HEK293 (cell line): ENCODE measurements around the gene EYS.

Experiments
- CTCF ChIA-PET: fragments of 350-600 bp; formaldehyde crosslinking; extraction: SDS; loops from one replicate; lab custom pipeline; 2021; ENCODE audit warnings: antibody characterized with exemption; lab: Yijun Ruan, JAX
- POLR2A ChIA-PET: fragments of 300-600 bp; formaldehyde crosslinking; extraction: SDS; loops from one replicate; lab custom pipeline; 2020; ENCODE audit warnings: antibody characterized with exemption, inconsistent platforms; lab: Yijun Ruan, JAX
- H3K27ac ChIP-seq: fragments of 200-500 bp; sonication (Bioruptor generic); 2 replicates; pipeline ENCODE4 v1.5.1; 2014; ENCODE audit warnings: low read depth, low read length, control low read depth, inconsistent platforms; ENCODE audit errors: extremely low read depth
- H3K36me3 ChIP-seq, 2 experiments: fragments of 200-500 bp in 1 of 2; sonication (Bioruptor generic) in 1 of 2; 1 replicate in 1 of 2; 2 replicates in 1 of 2; pipeline ENCODE4 v1.5.1; 2014 to 2017; ENCODE audit warnings: inconsistent platforms in 2 of 2, low read length in 2 of 2; ENCODE audit not compliant: control insufficient read depth in 2 of 2, insufficient read depth in 1 of 2
- H3K4me1 ChIP-seq: fragments of 200-500 bp; sonication (Bioruptor generic); 2 replicates; pipeline ENCODE4 v1.5.1; 2014; ENCODE audit warnings: mild to moderate bottlenecking, low read length, inconsistent platforms; ENCODE audit not compliant: control insufficient read depth, insufficient read depth
- H3K4me3 ChIP-seq: 2 replicates; pipeline ENCODE4 v1.5.1; 2011; ENCODE audit warnings: low read depth, mild to moderate bottlenecking, control low read depth, low read length, moderate library complexity
- H3K9me3 ChIP-seq: fragments of 200-500 bp; sonication (Bioruptor generic); 2 replicates; pipeline ENCODE4 v1.5.1; 2014; ENCODE audit warnings: low read depth, low read length, inconsistent platforms; ENCODE audit not compliant: control insufficient read depth, insufficient read depth
- AEBP2 ChIP-seq: fragments of 450-650 bp; formaldehyde crosslinking; IDR thresholded peaks from 2 replicates; pipeline ENCODE4 v1.5.1; 2016; ENCODE audit warnings: missing biosample characterization, missing genetic modification characterization, borderline replicate concordance
- ELK4 ChIP-seq: IDR thresholded peaks from 2 replicates; pipeline ENCODE4 v1.6.1; 2011; ENCODE audit warnings: mild to moderate bottlenecking, low read depth, low read length, borderline replicate concordance
- GLI2 ChIP-seq: fragments of 450-650 bp; formaldehyde crosslinking; IDR thresholded peaks from 2 replicates; pipeline ENCODE4; 2017; ENCODE audit warnings: missing biosample characterization, missing genetic modification characterization, low read depth, borderline replicate concordance
- KLF16 ChIP-seq: fragments of 450-650 bp; formaldehyde crosslinking; IDR thresholded peaks from 2 replicates; pipeline ENCODE4 v1.5.1; 2017; ENCODE audit warnings: missing biosample characterization, missing genetic modification characterization
- KLF7 ChIP-seq: fragments of 450-650 bp; formaldehyde crosslinking; IDR thresholded peaks from 2 replicates; pipeline ENCODE4 v1.5.1; 2016; ENCODE audit warnings: missing biosample characterization, missing genetic modification characterization, borderline replicate concordance
- REST ChIP-seq: fragments of 450-650 bp; formaldehyde crosslinking; IDR thresholded peaks from 2 replicates; pipeline ENCODE4 v1.5.1; 2016; ENCODE audit warnings: missing biosample characterization, missing genetic modification characterization
- ZBTB49 ChIP-seq: fragments of 450-650 bp; formaldehyde crosslinking; IDR thresholded peaks from 2 replicates; pipeline ENCODE4 v1.5.1; 2016; ENCODE audit warnings: missing biosample characterization, missing genetic modification characterization, low read depth
- ZBTB8A ChIP-seq: fragments of 450-650 bp; formaldehyde crosslinking; IDR thresholded peaks from 2 replicates; pipeline ENCODE4 v1.5.1; 2016; ENCODE audit warnings: missing biosample characterization, missing genetic modification characterization
- ZEB2 ChIP-seq: fragments of 450-650 bp; formaldehyde crosslinking; IDR thresholded peaks from 2 replicates; pipeline ENCODE4 v1.5.1; 2016; ENCODE audit warnings: missing biosample characterization, missing genetic modification characterization
- ZNF211 ChIP-seq: fragments of 450-650 bp; formaldehyde crosslinking; IDR thresholded peaks from 2 replicates; pipeline ENCODE4 v1.5.1; 2016; ENCODE audit warnings: low read depth, missing biosample characterization, missing genetic modification characterization
- ZNF214 ChIP-seq: fragments of 450-650 bp; formaldehyde crosslinking; IDR thresholded peaks from 2 replicates; pipeline ENCODE4 v1.5.1; 2017; ENCODE audit warnings: missing biosample characterization, mild to moderate bottlenecking, missing genetic modification characterization, borderline replicate concordance
- ZNF248 ChIP-seq: fragments of 450-650 bp; formaldehyde crosslinking; IDR thresholded peaks from 2 replicates; pipeline ENCODE4 v1.5.1; 2017; ENCODE audit warnings: missing biosample characterization, missing genetic modification characterization
- ZNF292 ChIP-seq: fragments of 450-650 bp; formaldehyde crosslinking; IDR thresholded peaks from 2 replicates; pipeline ENCODE4 v1.5.1; 2016; ENCODE audit warnings: low read depth, missing biosample characterization, missing genetic modification characterization, borderline replicate concordance
- ZNF302 ChIP-seq: fragments of 450-650 bp; formaldehyde crosslinking; IDR thresholded peaks from 2 replicates; pipeline ENCODE4 v1.5.1; 2016; ENCODE audit warnings: missing biosample characterization, missing genetic modification characterization, low read depth
- ZNF350 ChIP-seq: fragments of 450-650 bp; formaldehyde crosslinking; IDR thresholded peaks from 2 replicates; pipeline ENCODE4 v1.5.0; 2017; ENCODE audit warnings: missing biosample characterization, mild to moderate bottlenecking, missing genetic modification characterization
- ZNF391 ChIP-seq: fragments of 450-650 bp; formaldehyde crosslinking; IDR thresholded peaks from 2 replicates; pipeline ENCODE4 v1.5.1; 2016; ENCODE audit warnings: low read depth, missing biosample characterization, missing genetic modification characterization, borderline replicate concordance
- ZNF555 ChIP-seq: fragments of 450-650 bp; formaldehyde crosslinking; conservative IDR thresholded peaks from 2 replicates; pipeline ENCODE4 v1.5.1; 2017; ENCODE audit warnings: missing biosample characterization, mild to moderate bottlenecking, missing genetic modification characterization, inconsistent platforms
- ZNF561 ChIP-seq: fragments of 450-650 bp; IDR thresholded peaks from 2 replicates; pipeline ENCODE4 v1.5.1; 2018; ENCODE audit warnings: missing biosample characterization, missing genetic modification characterization, borderline replicate concordance
- ZNF626 ChIP-seq: fragments of 450-650 bp; sonication (Bioruptor Pico); formaldehyde crosslinking; IDR thresholded peaks from 2 replicates; pipeline ENCODE4 v1.5.1; 2018; ENCODE audit warnings: missing biosample characterization, missing genetic modification characterization, inconsistent platforms
- ZNF645 ChIP-seq: fragments of 450-650 bp; formaldehyde crosslinking; IDR thresholded peaks from 2 replicates; pipeline ENCODE4; 2016; ENCODE audit warnings: missing biosample characterization, missing genetic modification characterization
- ZSCAN16 ChIP-seq: fragments of 450-650 bp; formaldehyde crosslinking; IDR thresholded peaks from 2 replicates; pipeline ENCODE4 v1.5.1; 2016; ENCODE audit warnings: missing biosample characterization, missing genetic modification characterization
- ZSCAN30 ChIP-seq: fragments of 450-650 bp; IDR thresholded peaks from 2 replicates; pipeline ENCODE4 v1.5.1; 2018; ENCODE audit warnings: missing biosample characterization, mild to moderate bottlenecking, missing genetic modification characterization, moderate library complexity
- TF ChIP-seq, protein P1 (sequence below): sonication (generic); formaldehyde crosslinking; IDR thresholded peaks from 2 replicates; pipeline ENCODE4 v1.8.1; 2022; ENCODE audit warnings: mild to moderate bottlenecking, moderate library complexity, missing genetic modification reagents

Gene EYS

GRCh38 chr6:63859528-63859927 is 1847.5 kb downstream of the EYS start (continued):
- TF ChIP-seq REST (no peak), KLF7 (tag by site-specific recombination) (no peak), ZBTB49 (tag by site-specific recombination) (no peak), GLI2 (no peak)

GRCh38 chr6:63858691-63859090 is 1848.3 kb downstream of the EYS start:
- Histone ChIP-seq H3K27ac (no peak overlapping the region), H3K4me1 (no peaks in the 10 kb centered on the region), H3K9me3 (no peaks in the 10 kb centered on the region), H3K36me3 (no peaks in the 10 kb centered on the region), H3K4me3 (no peak overlapping the region)
- ChIA-PET POLR2A (no interaction called here), CTCF (interaction anchor here (0.6 kb wide), 1 partner anchor 420 kb away, joined by 4 read pairs; no protein-coding TSS in a partner anchor)
- TF ChIP-seq ZNF350 (tag by site-specific recombination) (no peak), ZNF211 (tag by site-specific recombination) (no peak), ZNF391 (tag by site-specific recombination) (no peak), ZNF561 (tag by site-specific recombination) (no peak), KLF16 (tag by site-specific recombination) (no peak)

GRCh38 chr6:63856271-63856670 is 1850.8 kb downstream of the EYS start:
- CTCF ChIA-PET = interaction anchor here (1.0 kb wide), 1 partner anchor 10 kb away, joined by 3 read pairs; no protein-coding TSS in a partner anchor
- POLR2A ChIA-PET = no interaction called here
- Histone ChIP-seq H3K4me3 (no peak overlapping the region), H3K4me1 (no peaks in the 10 kb centered on the region), H3K9me3 (no peaks in the 10 kb centered on the region), H3K27ac (no peak overlapping the region), H3K36me3 (no peaks in the 10 kb centered on the region)
- no peak for TF ChIP-seq ZEB2 (tag by site-specific recombination)
- no peak for TF ChIP-seq ZNF555 (tag by site-specific recombination)
- TF ChIP-seq ZNF645 (tag by site-specific recombination) = no peak
- TF ChIP-seq ZBTB8A (tag by site-specific recombination) = no peak
- TF ChIP-seq ZNF292 = no peak
- TF ChIP-seq AEBP2 = no peak
- TF ChIP-seq ZNF302 (tag by site-specific recombination) = no peak
- TF ChIP-seq ZNF626 = no peak
- no peak for TF ChIP-seq ELK4
- no peak for TF ChIP-seq ZSCAN30 (tag by site-specific recombination)
- TF ChIP-seq, protein P1, sequence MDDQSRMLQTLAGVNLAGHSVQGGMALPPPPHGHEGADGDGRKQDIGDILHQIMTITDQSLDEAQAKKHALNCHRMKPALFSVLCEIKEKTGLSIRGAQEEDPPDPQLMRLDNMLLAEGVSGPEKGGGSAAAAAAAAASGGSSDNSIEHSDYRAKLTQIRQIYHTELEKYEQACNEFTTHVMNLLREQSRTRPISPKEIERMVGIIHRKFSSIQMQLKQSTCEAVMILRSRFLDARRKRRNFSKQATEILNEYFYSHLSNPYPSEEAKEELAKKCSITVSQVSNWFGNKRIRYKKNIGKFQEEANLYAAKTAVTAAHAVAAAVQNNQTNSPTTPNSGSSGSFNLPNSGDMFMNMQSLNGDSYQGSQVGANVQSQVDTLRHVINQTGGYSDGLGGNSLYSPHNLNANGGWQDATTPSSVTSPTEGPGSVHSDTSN (CRISPR knock-in tag) = no peak
- no peak for TF ChIP-seq ZNF214
- no peak for TF ChIP-seq ZSCAN16
- TF ChIP-seq KLF16 (tag by site-specific recombination) = no peak
- TF ChIP-seq ZNF248 = no peak
